ENCODE data around the gene ALPI. TPM values are rescaled to one million over a fixed set of nuclear protein-coding genes. Genes with fewer than 3 reads are reported as not detected.

Gene ALPI
- total RNA-seq, 2 donors from 2014 or later = not detected

- Histone ChIP-seq H3K4me3 (no peak overlapping the region), H3K36me3 (no peaks in the 10 kb centered on the region), H3K27ac (no peak overlapping the region), H3K4me1 (replicated peaks) (no peaks in the 10 kb centered on the region), H3K9me3 (no peaks in the 10 kb centered on the region), H3K27me3 (replicated peaks; ENCODE audit: insufficient read depth) (peaks cover 7% of the 10 kb centered on the region)
- no peak for TF ChIP-seq POLR2AphosphoS5 (IDR thresholded peaks at IDR 0.05)
- TF ChIP-seq CTCF (IDR thresholded peaks at IDR 0.05) = no peak
- no peak for TF ChIP-seq POLR2A (IDR thresholded peaks at IDR 0.05)
- intact Hi-C loops (cut with DNase I) = no loop called here
- no peak for DNase-seq (ENCODE audit: low spot score)
- 77% methylated on average over 2 of the region's 2 CpGs for WGBS
These were observed 4.2 kb downstream of the ALPI start for GRCh38 chr2:232460171-232460570.

DNA sequence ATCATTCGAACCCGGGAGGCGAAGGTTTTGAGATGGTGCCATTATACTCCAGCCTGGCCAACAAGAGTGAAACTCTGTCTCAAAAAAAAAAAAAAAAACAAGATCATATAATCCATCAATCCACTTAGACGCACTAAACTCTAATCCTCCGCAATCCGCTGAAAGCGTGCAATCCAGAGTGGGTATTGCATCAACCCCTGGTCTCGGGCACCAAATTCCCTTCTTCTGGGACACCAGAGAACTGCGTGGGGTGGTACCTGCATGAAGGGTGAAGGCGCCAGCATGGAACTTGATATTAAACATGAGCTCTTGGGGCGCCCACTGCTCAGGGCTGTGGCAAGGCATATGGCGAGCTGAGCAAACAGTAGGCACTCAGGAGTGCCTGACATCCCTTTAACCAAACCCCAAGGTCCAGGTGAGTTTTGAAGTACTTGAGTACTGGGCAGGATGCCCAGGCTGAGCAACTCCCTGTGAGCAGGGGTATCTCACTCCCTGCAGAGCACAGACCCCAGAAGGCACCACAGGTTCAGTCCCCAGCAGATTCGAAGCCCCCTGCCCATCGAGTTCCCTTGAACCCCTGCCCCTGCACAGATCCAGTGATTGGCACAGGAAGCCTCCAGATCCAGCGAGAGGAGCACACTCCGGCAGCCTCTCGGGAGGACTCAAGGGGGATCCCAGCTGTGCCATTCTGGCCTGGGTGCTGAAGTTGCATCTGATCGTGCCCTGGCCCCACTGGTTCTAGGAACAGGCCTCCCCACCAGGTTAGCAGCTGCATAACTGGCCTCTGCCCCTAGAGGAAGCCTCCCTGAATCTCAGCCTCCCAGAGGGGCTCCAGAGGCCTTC is 8.0 kb downstream of the ALPI start:
- TF ChIP-seq POLR2AphosphoS5 (IDR thresholded peaks at IDR 0.05) (no peak), CTCF (IDR thresholded peaks at IDR 0.05) (no peak)
- Histone ChIP-seq H3K36me3 (no peaks in the 10 kb centered on the region), H3K4me1 (replicated peaks) (no peaks in the 10 kb centered on the region), H3K9me3 (no peaks in the 10 kb centered on the region), H3K27me3 (replicated peaks; ENCODE audit: insufficient read depth) (no peaks in the 10 kb centered on the region), H3K4me3 (no peak overlapping the region), H3K27ac (no peak overlapping the region)
- WGBS = 91% methylated on average over 18 of the region's 18 CpGs
- DNase-seq (ENCODE audit: low spot score) = no peak
- intact Hi-C loops (cut with DNase I) = no loop called here

DNA sequence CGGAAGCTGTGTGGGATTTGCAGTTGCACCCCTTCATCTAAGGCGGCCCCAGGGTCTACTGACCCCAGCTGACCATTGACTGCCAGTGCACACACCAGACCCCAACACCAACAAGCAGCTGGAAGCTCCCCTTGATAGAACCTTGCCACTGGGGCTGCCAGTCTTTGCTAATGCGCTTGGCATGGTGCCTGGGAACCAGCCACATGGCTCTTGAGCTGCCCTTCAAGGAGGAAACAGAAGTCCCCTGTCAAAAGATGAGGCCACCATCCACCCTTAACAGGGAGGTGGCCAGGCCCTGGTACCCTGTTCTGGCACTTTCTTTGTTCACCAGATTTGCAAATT is 8.6 kb downstream of the ALPI start:
- 77% methylated on average over 3 of the region's 3 CpGs for WGBS
- intact Hi-C loops (cut with DNase I) = no loop called here
- Histone ChIP-seq H3K4me1 (replicated peaks) (no peaks in the 10 kb centered on the region), H3K9me3 (no peaks in the 10 kb centered on the region), H3K36me3 (no peaks in the 10 kb centered on the region), H3K4me3 (no peak overlapping the region), H3K27ac (no peak overlapping the region), H3K27me3 (replicated peaks; ENCODE audit: insufficient read depth) (no peaks in the 10 kb centered on the region)
- DNase-seq (ENCODE audit: low spot score) = no peak
- TF ChIP-seq POLR2A (IDR thresholded peaks at IDR 0.05) = no peak
- TF ChIP-seq CTCF (IDR thresholded peaks at IDR 0.05) = no peak
- no peak for TF ChIP-seq POLR2AphosphoS5 (IDR thresholded peaks at IDR 0.05)

DNA sequence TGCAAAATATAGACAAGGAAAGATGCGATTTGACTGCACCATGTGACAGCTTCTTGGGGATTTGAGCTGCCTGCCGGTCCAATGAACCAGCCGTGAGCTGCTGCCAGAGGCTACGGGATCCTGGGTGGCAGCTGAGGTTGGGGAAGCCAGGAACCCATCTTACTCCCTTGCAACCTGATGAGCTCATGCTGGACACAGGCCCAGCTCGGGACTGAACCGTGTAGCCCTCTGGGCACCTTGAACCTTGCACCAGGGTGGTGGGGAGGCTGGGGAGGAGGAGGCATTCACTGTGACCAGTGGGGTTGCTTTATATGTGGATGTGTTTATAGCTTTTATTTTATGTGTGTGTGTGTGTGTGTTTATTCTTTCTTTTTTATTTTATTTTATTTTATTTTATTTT is 9.1 kb downstream of the ALPI start:
- Histone ChIP-seq H3K27ac (no peak overlapping the region), H3K27me3 (replicated peaks; ENCODE audit: insufficient read depth) (no peaks in the 10 kb centered on the region), H3K9me3 (no peaks in the 10 kb centered on the region), H3K36me3 (no peaks in the 10 kb centered on the region), H3K4me3 (no peak overlapping the region), H3K4me1 (replicated peaks) (no peaks in the 10 kb centered on the region)
- TF ChIP-seq POLR2AphosphoS5 (IDR thresholded peaks at IDR 0.05) (no peak), CTCF (IDR thresholded peaks at IDR 0.05) (no peak)
- intact Hi-C loops (cut with DNase I) = no loop called here
- WGBS = 84% methylated on average over 6 of the region's 6 CpGs
- no peak for DNase-seq (ENCODE audit: low spot score)

GRCh38 chr2:232466221-232466620 is 10.3 kb downstream of the ALPI start:
- WGBS = 72% methylated on average over 7 of the region's 7 CpGs
- Histone ChIP-seq H3K27ac (no peak overlapping the region), H3K4me1 (replicated peaks) (no peaks in the 10 kb centered on the region), H3K4me3 (no peak overlapping the region), H3K36me3 (no peaks in the 10 kb centered on the region), H3K9me3 (no peaks in the 10 kb centered on the region), H3K27me3 (replicated peaks; ENCODE audit: insufficient read depth) (no peaks in the 10 kb centered on the region)
- no peak for DNase-seq (ENCODE audit: low spot score)
- intact Hi-C loops (cut with DNase I) = no loop called here
- TF ChIP-seq POLR2A (IDR thresholded peaks at IDR 0.05) (no peak), CTCF (IDR thresholded peaks at IDR 0.05) (no peak), POLR2AphosphoS5 (IDR thresholded peaks at IDR 0.05) (no peak)

All from prostate gland (tissue), 2 donors.